GM12872 (cell line): ENCODE results near the gene SLC39A5.

ENCODE experiments used
- TF ChIP-seq, protein P1 (sequence below): IDR thresholded peaks from 3 replicates; pipeline ENCODE4 v1.5.1; 2011; ENCODE audit warnings: low read depth, mild to moderate bottlenecking, low read length, moderate library complexity; ENCODE audit not compliant: insufficient read depth

SLC39A5 gene, protein sequence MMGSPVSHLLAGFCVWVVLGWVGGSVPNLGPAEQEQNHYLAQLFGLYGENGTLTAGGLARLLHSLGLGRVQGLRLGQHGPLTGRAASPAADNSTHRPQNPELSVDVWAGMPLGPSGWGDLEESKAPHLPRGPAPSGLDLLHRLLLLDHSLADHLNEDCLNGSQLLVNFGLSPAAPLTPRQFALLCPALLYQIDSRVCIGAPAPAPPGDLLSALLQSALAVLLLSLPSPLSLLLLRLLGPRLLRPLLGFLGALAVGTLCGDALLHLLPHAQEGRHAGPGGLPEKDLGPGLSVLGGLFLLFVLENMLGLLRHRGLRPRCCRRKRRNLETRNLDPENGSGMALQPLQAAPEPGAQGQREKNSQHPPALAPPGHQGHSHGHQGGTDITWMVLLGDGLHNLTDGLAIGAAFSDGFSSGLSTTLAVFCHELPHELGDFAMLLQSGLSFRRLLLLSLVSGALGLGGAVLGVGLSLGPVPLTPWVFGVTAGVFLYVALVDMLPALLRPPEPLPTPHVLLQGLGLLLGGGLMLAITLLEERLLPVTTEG

DNA sequence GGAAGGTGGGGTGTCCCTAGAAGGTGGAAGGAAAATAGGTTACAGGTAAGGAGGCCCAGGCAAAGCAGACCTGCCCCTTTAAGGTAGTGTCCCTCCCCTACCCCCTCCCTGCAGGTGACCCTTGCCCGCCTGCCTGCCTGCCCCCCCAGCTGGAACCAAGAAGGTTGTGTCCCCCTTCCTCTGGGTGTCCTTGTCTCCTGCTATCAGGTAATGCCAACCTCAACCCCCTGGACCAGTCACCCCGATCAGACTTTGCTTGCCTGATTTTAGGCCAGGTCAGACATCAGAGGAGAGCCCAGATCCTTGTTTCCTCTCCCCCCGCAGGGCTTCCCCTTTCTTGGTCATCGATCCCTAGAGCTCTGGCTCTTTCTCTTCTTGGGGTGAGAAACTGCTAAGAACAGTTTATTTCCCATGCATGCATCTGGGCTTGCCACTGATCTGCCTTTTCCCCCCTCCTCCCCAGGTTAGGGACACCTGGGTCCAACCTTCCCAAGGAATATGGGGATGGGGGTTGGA is at the start of gene SLC39A5:
Gene SLC39A5, plus strand, starts transcription at position 136 of the 516 bp plus-strand sequence. CDS start 1,224 bp downstream, outside the sequence.
- TF ChIP-seq, protein P1, sequence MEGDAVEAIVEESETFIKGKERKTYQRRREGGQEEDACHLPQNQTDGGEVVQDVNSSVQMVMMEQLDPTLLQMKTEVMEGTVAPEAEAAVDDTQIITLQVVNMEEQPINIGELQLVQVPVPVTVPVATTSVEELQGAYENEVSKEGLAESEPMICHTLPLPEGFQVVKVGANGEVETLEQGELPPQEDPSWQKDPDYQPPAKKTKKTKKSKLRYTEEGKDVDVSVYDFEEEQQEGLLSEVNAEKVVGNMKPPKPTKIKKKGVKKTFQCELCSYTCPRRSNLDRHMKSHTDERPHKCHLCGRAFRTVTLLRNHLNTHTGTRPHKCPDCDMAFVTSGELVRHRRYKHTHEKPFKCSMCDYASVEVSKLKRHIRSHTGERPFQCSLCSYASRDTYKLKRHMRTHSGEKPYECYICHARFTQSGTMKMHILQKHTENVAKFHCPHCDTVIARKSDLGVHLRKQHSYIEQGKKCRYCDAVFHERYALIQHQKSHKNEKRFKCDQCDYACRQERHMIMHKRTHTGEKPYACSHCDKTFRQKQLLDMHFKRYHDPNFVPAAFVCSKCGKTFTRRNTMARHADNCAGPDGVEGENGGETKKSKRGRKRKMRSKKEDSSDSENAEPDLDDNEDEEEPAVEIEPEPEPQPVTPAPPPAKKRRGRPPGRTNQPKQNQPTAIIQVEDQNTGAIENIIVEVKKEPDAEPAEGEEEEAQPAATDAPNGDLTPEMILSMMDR: no peak

DNA sequence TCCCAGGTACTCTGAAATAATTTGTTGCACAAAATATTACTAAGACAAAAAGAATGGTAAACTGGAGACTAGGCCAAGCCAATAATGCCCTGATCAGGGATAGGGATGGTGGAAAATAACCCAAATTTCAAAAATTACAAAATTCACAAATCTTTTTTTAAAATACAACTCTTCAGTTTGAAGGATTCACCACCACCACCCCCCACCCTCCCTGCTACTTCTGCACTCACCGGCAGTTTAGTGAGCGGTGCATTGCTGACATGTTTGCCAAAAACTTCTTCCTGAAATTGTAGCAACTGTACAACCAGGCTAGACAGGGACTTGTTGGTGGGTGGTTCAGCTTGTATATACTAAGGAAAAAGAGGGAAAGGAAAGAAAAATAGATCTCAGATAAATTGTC is 42.9 kb upstream of the SLC39A5 start:
- TF ChIP-seq, protein P1: no peak

DNA sequence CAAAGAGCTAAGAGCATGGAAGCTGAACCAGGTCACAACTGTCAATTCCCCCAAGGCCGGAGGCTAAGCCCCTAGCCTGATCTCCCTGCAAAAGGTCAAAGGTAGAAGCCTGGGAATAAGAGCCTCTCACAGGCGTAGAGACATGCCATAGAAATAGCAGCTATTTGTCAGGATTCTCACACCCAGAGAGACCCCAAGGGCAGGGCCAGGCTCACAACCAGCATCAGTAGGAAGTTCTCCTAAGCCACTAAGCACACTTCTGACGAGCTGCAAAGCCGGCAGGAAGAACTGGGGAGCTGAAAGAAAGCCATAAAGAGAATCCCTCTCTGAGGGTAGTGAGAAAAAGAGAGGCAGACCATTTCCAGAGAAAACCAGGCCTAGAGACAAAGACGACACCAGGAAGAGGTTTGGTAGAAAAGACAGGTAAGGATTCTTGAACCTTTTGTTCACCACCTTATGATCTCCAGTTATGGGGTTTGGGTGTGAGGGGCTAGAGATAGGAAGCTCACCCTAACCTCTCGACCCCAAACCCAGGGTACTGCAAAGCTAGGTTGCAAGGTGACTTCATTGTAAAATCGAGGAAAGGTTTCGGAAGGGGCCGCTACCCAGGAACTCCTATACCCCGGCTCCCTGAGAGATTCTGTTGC is 41.6 kb upstream of the SLC39A5 start:
- TF ChIP-seq, protein P1: no peak

DNA sequence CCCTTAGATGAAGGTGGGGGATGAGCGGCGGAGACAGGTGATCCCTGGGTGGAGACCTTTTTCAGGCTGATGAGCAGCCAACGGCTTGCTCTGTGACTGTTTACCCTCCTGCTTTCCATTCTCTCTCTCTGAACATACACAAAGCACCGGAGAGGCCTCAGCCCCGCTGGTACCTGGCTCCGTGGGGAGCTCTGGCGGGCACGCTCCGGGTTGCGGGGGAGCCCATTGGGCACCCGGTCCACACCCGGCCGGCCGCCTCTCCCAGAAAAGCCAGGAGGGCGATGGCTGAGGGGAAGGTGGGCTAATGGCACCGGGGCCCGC is 41.1 kb upstream of the SLC39A5 start:
- TF ChIP-seq, protein P1: no peak

DNA sequence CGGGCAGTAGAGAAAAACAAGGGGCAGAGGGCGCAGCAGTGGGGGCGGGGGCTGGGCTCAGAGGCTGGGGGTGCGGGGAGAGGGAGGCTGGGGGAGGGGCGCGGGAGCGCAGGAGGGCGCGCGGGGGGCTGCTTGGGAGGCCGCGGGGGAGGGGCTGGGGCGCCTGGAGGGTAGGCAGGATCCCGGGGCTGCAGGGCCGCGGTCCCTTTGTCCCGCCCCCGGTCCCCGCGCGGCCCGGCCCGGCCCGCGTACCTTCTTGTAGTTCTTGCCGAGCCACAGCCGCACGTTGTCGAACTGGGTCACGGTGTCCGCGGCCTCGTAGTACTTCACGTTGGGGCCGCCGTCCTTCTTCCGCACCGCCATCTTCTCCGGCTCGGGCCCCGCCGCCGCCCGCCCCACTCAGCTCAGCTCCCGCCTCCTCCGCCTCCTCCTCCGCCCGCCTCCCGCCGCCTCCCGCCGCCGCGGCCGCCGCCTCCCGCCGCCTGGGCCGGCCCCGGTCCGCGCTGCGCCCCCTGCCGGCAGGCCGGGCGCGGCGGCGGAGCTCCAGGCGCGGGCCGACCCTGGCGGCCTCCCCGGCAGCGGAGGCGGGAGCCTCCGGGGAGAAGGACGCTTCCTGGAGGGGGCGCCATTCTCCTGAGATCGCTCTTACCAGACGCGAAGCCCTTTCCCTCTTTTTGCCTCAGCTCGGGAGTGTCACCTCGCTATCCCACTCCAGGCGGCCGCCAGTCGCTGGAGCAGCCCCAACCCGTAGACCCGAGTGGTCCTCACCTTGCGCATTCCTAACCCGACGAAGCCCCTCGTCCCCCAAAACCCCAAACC is 40.5 kb upstream of the SLC39A5 start, which contains the start of gene SMARCC2:
Gene SMARCC2, minus strand, starts transcription at position 385 of the 819 bp plus-strand sequence. Its CDS starts 22 bp downstream, at position 363.
- TF ChIP-seq, protein P1: peak; percentile 81

DNA sequence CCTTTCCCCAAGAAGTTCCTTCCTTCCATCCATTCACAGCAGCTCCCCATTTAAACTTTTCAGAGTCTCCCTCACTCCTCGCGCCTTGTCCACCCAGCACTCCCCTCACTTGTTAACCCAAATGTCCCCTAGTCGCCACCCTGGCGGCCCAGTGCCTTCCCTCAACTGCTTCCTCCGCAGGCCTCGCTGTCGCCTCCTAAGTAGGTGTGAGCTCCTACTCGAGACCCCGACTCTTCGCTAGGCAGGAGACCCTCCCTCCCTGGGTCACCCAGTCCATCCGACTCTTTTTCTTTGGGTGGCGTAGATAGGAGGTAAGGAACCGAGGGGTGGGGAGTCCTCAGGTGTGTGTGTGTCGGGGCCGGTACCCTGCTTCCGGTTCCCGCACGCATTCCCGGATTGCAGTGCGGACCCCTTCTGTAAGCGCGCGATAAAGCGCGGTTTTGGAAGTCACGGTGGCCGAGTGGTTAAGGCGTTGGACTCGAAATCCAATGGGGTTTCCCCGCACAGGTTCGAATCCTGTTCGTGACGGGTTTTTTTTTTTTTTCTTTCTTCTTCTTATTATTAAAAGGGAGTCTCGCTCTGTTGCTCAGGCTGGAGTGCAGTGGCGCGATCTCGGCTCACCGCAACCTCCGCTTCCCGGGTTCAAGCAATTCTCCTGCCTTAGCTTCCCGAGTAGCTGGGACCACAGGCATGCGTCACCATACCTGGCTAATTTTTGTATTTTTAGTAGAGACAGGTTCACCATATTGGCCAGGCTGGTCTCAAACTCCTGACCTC is 39.7 kb upstream of the SLC39A5 start:
- TF ChIP-seq, protein P1: no peak
